HEK293 (cell line): ENCODE data around the gene FBXO42.

Experiments
- EGR2 ChIP-seq: fragments of 450-650 bp; formaldehyde crosslinking; IDR thresholded peaks from 2 replicates; pipeline ENCODE4 v1.5.1; 2016; ENCODE audit warnings: low read depth, missing biosample characterization, missing genetic modification characterization
- OSR2 ChIP-seq: fragments of 450-650 bp; formaldehyde crosslinking; IDR thresholded peaks from 2 replicates; pipeline ENCODE4 v1.5.1; 2016; ENCODE audit warnings: missing biosample characterization, missing genetic modification characterization
- ZBTB1 ChIP-seq: fragments of 450-650 bp; formaldehyde crosslinking; IDR thresholded peaks from 2 replicates; pipeline ENCODE4 v1.5.1; 2016; ENCODE audit warnings: missing biosample characterization, missing genetic modification characterization
- ZNF174 ChIP-seq: fragments of 450-650 bp; formaldehyde crosslinking; IDR thresholded peaks from 2 replicates; pipeline ENCODE4 v1.5.0; 2017; ENCODE audit warnings: missing biosample characterization, mild to moderate bottlenecking, missing genetic modification characterization
- ZNF239 ChIP-seq: fragments of 450-650 bp; formaldehyde crosslinking; IDR thresholded peaks from 2 replicates; pipeline ENCODE4 v1.5.1; 2016; ENCODE audit warnings: missing biosample characterization, missing genetic modification characterization
- ZNF274 ChIP-seq, 2 experiments: fragments of 200-500 bp in 1 of 2; fragments of 450-650 bp in 1 of 2; sonication (Bioruptor generic) in 1 of 2; formaldehyde crosslinking in 1 of 2; IDR thresholded peaks; 2 replicates each; pipeline versions ENCODE4 v1.5.1 to v1.6.1; 2014 to 2016; ENCODE audit warnings: borderline replicate concordance in 1 of 2, inconsistent platforms in 1 of 2, low read length in 1 of 2, missing biosample characterization in 1 of 2, missing genetic modification characterization in 1 of 2
- ZNF292 ChIP-seq: fragments of 450-650 bp; formaldehyde crosslinking; IDR thresholded peaks from 2 replicates; pipeline ENCODE4 v1.5.1; 2016; ENCODE audit warnings: low read depth, missing biosample characterization, missing genetic modification characterization, borderline replicate concordance
- ZNF423 ChIP-seq: fragments of 450-650 bp; formaldehyde crosslinking; IDR thresholded peaks from 2 replicates; pipeline ENCODE4 v1.5.1; 2016; ENCODE audit warnings: missing biosample characterization, missing genetic modification characterization
- ZNF433 ChIP-seq: fragments of 450-650 bp; formaldehyde crosslinking; IDR thresholded peaks from 2 replicates; pipeline ENCODE4 v1.5.1; 2016; ENCODE audit warnings: missing biosample characterization, missing genetic modification characterization, low read depth
- ZNF549 ChIP-seq: fragments of 450-650 bp; IDR thresholded peaks from 2 replicates; pipeline ENCODE4 v1.5.1; 2018; ENCODE audit warnings: missing biosample characterization, missing genetic modification characterization, mild to moderate bottlenecking, inconsistent platforms, moderate library complexity
- ZNF610 ChIP-seq: fragments of 450-650 bp; formaldehyde crosslinking; IDR thresholded peaks from 2 replicates; pipeline ENCODE4 v1.5.1; 2016; ENCODE audit warnings: missing biosample characterization, missing genetic modification characterization, borderline replicate concordance
- ZNF621 ChIP-seq: fragments of 450-650 bp; formaldehyde crosslinking; IDR thresholded peaks from 2 replicates; pipeline ENCODE4 v1.5.1; 2017; ENCODE audit warnings: missing biosample characterization, missing genetic modification characterization
- ZNF76 ChIP-seq: fragments of 450-650 bp; formaldehyde crosslinking; IDR thresholded peaks from 2 replicates; pipeline ENCODE4; 2016; ENCODE audit warnings: low read depth, missing biosample characterization, missing genetic modification characterization, borderline replicate concordance
- ZNF792 ChIP-seq: fragments of 450-650 bp; formaldehyde crosslinking; IDR thresholded peaks from 2 replicates; pipeline ENCODE4 v1.5.1; 2016; ENCODE audit warnings: missing biosample characterization, missing genetic modification characterization
- ZNF837 ChIP-seq: fragments of 450-650 bp; formaldehyde crosslinking; IDR thresholded peaks from 2 replicates; pipeline ENCODE4 v1.5.1; 2016; ENCODE audit warnings: missing biosample characterization, missing genetic modification characterization
- ZSCAN30 ChIP-seq: fragments of 450-650 bp; IDR thresholded peaks from 2 replicates; pipeline ENCODE4 v1.5.1; 2018; ENCODE audit warnings: missing biosample characterization, mild to moderate bottlenecking, missing genetic modification characterization, moderate library complexity
- TF ChIP-seq, protein P1 (sequence below): fragments of 450-650 bp; formaldehyde crosslinking; optimal IDR thresholded peaks from 2 replicates; pipeline ENCODE3; 2016; ENCODE audit warnings: missing biosample characterization, mild to moderate bottlenecking, missing genetic modification characterization
- TF ChIP-seq, protein P2 (sequence below): fragments of 450-650 bp; formaldehyde crosslinking; conservative IDR thresholded peaks from 2 replicates; pipeline ENCODE4 v1.5.1; 2016; ENCODE audit warnings: low read depth, missing biosample characterization, missing genetic modification characterization
- TF ChIP-seq, protein P3 (sequence below): fragments of 450-650 bp; formaldehyde crosslinking; IDR thresholded peaks from 2 replicates; pipeline ENCODE4 v1.5.0; 2017; ENCODE audit warnings: missing biosample characterization, missing genetic modification characterization, borderline replicate concordance
- TF ChIP-seq, protein P4 (sequence below): fragments of 450-650 bp; formaldehyde crosslinking; IDR thresholded peaks from 2 replicates; pipeline ENCODE4 v1.5.1; 2016; ENCODE audit warnings: missing biosample characterization, missing genetic modification characterization
- TF ChIP-seq, protein P5 (sequence below): fragments of 450-650 bp; formaldehyde crosslinking; IDR thresholded peaks from 2 replicates; pipeline ENCODE4 v1.5.1; 2016; ENCODE audit warnings: missing biosample characterization, missing genetic modification characterization
- TF ChIP-seq, protein P6 (sequence below): fragments of 450-650 bp; formaldehyde crosslinking; IDR thresholded peaks from 2 replicates; pipeline ENCODE4 v1.5.1; 2016; ENCODE audit warnings: missing biosample characterization, missing genetic modification characterization

FBXO42 gene

DNA sequence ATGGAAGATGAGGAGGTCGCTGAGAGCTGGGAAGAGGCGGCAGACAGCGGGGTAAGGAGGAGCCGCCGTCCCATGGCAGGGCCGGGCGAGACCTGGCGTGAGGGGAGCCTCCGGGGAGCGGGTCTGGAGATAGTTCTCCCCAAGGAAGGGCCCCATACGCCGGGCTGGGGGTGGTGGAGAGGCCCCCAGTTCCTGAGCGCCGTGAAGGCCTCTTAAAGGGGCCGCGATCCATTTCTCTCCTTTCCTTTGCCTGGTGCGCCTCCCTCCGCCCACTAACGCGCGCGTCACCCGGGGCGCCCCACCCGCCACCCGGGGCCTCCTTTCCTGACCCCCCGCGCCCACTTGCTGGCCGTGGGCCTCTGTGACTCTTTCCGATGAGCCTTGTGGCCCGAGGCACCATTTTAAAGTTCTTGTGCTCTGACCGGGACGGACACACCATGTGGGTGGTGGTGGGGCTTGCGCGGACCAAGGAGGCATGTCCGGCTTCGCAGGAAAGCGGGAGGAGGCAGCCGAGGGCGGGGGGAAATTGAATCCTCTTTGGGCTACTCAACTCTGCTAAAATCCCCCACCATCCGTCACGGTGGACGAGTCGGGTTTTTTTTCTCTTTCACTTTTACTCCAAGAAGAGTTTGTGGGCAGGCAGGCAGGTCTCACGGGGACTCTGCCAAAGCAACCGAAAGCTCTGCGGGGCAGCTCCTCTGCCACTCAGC lies 15.1 kb upstream of the FBXO42 start (continued):
- TF ChIP-seq, protein P1, sequence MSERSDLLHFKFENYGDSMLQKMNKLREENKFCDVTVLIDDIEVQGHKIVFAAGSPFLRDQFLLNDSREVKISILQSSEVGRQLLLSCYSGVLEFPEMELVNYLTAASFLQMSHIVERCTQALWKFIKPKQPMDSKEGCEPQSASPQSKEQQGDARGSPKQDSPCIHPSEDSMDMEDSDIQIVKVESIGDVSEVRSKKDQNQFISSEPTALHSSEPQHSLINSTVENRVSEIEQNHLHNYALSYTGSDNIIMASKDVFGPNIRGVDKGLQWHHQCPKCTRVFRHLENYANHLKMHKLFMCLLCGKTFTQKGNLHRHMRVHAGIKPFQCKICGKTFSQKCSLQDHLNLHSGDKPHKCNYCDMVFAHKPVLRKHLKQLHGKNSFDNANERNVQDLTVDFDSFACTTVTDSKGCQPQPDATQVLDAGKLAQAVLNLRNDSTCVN (tag by site-specific recombination), result peak; percentile 91
- TF ChIP-seq ZNF792 (tag by site-specific recombination) (no peak), EGR2 (tag by site-specific recombination) (peak; percentile 96), ZNF837 (no peak), ZNF76 (tag by site-specific recombination) (peak; percentile 76; the same call in 1 of the 2 replicates), ZSCAN30 (peak; percentile 37; the same call in 1 of the 2 replicates), ZNF239 (peak; percentile 25; the same call in 1 of the 2 replicates), OSR2 (tag by site-specific recombination) (0 out of 2 replicates have a peak, but pooled peaks have one; percentile 14), ZNF621 (tag by site-specific recombination) (no peak), ZBTB1 (tag by site-specific recombination) (peak; percentile 43; the same call in 1 of the 2 replicates), ZNF549 (tag by site-specific recombination) (no peak), ZNF174 (tag by site-specific recombination) (no peak), ZNF433 (tag by site-specific recombination) (no peak), ZNF610 (tag by site-specific recombination) (peak; percentile 70; the same call in 1 of the 2 replicates), ZNF274 (IDR thresholded peaks at IDR 0.05; ENCODE audit: low read length) (no peak), ZNF274 (tag by site-specific recombination; IDR thresholded peaks at IDR 0.05; ENCODE audit: borderline replicate concordance) (no peak), ZNF423 (tag by site-specific recombination) (0 out of 2 replicates have a peak, but pooled peaks have one; percentile 49), ZNF292 (tag by site-specific recombination) (no peak)
- TF ChIP-seq, protein P2, sequence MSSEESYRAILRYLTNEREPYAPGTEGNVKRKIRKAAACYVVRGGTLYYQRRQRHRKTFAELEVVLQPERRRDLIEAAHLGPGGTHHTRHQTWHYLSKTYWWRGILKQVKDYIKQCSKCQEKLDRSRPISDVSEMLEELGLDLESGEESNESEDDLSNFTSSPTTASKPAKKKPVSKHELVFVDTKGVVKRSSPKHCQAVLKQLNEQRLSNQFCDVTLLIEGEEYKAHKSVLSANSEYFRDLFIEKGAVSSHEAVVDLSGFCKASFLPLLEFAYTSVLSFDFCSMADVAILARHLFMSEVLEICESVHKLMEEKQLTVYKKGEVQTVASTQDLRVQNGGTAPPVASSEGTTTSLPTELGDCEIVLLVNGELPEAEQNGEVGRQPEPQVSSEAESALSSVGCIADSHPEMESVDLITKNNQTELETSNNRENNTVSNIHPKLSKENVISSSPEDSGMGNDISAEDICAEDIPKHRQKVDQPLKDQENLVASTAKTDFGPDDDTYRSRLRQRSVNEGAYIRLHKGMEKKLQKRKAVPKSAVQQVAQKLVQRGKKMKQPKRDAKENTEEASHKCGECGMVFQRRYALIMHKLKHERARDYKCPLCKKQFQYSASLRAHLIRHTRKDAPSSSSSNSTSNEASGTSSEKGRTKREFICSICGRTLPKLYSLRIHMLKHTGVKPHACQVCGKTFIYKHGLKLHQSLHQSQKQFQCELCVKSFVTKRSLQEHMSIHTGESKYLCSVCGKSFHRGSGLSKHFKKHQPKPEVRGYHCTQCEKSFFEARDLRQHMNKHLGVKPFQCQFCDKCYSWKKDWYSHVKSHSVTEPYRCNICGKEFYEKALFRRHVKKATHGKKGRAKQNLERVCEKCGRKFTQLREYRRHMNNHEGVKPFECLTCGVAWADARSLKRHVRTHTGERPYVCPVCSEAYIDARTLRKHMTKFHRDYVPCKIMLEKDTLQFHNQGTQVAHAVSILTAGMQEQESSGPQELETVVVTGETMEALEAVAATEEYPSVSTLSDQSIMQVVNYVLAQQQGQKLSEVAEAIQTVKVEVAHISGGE, result peak; percentile 42; the same call in 1 of the 2 replicates
- TF ChIP-seq, protein P3, sequence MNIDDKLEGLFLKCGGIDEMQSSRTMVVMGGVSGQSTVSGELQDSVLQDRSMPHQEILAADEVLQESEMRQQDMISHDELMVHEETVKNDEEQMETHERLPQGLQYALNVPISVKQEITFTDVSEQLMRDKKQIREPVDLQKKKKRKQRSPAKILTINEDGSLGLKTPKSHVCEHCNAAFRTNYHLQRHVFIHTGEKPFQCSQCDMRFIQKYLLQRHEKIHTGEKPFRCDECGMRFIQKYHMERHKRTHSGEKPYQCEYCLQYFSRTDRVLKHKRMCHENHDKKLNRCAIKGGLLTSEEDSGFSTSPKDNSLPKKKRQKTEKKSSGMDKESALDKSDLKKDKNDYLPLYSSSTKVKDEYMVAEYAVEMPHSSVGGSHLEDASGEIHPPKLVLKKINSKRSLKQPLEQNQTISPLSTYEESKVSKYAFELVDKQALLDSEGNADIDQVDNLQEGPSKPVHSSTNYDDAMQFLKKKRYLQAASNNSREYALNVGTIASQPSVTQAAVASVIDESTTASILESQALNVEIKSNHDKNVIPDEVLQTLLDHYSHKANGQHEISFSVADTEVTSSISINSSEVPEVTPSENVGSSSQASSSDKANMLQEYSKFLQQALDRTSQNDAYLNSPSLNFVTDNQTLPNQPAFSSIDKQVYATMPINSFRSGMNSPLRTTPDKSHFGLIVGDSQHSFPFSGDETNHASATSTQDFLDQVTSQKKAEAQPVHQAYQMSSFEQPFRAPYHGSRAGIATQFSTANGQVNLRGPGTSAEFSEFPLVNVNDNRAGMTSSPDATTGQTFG (tag by site-specific recombination), result no peak
- TF ChIP-seq, protein P4, sequence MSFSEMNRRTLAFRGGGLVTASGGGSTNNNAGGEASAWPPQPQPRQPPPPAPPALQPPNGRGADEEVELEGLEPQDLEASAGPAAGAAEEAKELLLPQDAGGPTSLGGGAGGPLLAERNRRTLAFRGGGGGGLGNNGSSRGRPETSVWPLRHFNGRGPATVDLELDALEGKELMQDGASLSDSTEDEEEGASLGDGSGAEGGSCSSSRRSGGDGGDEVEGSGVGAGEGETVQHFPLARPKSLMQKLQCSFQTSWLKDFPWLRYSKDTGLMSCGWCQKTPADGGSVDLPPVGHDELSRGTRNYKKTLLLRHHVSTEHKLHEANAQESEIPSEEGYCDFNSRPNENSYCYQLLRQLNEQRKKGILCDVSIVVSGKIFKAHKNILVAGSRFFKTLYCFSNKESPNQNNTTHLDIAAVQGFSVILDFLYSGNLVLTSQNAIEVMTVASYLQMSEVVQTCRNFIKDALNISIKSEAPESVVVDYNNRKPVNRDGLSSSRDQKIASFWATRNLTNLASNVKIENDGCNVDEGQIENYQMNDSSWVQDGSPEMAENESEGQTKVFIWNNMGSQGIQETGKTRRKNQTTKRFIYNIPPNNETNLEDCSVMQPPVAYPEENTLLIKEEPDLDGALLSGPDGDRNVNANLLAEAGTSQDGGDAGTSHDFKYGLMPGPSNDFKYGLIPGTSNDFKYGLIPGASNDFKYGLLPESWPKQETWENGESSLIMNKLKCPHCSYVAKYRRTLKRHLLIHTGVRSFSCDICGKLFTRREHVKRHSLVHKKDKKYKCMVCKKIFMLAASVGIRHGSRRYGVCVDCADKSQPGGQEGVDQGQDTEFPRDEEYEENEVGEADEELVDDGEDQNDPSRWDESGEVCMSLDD, result peak; percentile 93
- TF ChIP-seq, protein P5, sequence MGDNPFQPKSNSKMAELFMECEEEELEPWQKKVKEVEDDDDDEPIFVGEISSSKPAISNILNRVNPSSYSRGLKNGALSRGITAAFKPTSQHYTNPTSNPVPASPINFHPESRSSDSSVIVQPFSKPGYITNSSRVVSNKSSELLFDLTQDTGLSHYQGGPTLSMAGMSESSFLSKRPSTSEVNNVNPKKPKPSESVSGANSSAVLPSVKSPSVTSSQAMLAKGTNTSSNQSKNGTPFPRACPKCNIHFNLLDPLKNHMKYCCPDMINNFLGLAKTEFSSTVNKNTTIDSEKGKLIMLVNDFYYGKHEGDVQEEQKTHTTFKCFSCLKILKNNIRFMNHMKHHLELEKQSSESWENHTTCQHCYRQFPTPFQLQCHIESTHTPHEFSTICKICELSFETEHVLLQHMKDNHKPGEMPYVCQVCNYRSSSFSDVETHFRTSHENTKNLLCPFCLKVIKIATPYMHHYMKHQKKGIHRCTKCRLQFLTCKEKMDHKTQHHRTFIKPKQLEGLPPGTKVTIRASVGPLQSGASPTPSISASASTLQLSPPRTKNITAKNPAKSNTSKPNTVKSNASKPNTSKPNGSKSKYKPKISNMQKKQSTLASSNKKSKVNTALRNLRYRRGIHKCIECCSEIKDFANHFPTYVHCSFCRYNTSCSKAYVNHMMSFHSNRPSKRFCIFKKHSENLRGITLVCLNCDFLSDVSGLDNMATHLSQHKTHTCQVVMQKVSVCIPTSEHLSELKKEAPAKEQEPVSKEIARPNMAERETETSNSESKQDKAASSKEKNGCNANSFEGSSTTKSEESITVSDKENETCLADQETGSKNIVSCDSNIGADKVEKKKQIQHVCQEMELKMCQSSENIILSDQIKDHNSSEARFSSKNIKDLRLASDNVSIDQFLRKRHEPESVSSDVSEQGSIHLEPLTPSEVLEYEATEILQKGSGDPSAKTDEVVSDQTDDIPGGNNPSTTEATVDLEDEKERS (tag by site-specific recombination), result 0 out of 2 replicates have a peak, but pooled peaks have one; percentile 28
- TF ChIP-seq, protein P6, sequence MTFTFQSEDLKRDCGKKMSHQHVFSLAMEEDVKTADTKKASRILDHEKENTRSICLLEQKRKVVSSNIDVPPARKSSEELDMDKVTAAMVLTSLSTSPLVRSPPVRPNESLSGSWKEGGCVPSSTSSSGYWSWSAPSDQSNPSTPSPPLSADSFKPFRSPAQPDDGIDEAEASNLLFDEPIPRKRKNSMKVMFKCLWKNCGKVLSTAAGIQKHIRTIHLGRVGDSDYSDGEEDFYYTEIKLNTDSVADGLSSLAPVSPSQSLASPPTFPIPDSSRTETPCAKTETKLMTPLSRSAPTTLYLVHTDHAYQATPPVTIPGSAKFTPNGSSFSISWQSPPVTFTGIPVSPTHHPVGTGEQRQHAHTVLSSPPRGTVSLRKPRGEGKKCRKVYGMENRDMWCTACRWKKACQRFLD (tag by site-specific recombination), result no peak
